Measurements from ENCODE around the gene DMD.

- TF ChIP-seq CTCF (IDR thresholded peaks at IDR 0.05; ENCODE audit: borderline replicate concordance, extremely low read depth, low read length, poor library complexity, severe bottlenecking) (no peak), EZH2 (IDR thresholded peaks at IDR 0.05; ENCODE audit: borderline replicate concordance, low read depth, low read length, severe bottlenecking) (no peak)
These were observed 759.2 kb downstream of the DMD start for GRCh38 chrX:32451954-32452695.

Measured in DND-41 (cell line).